ENCODE data around the gene PAX5. TPM values are rescaled to one million over a fixed set of nuclear protein-coding genes. Genes with fewer than 3 reads are reported as not detected.

PAX5 gene
- polyA plus RNA-seq, 1 experiment: not detected

DNA sequence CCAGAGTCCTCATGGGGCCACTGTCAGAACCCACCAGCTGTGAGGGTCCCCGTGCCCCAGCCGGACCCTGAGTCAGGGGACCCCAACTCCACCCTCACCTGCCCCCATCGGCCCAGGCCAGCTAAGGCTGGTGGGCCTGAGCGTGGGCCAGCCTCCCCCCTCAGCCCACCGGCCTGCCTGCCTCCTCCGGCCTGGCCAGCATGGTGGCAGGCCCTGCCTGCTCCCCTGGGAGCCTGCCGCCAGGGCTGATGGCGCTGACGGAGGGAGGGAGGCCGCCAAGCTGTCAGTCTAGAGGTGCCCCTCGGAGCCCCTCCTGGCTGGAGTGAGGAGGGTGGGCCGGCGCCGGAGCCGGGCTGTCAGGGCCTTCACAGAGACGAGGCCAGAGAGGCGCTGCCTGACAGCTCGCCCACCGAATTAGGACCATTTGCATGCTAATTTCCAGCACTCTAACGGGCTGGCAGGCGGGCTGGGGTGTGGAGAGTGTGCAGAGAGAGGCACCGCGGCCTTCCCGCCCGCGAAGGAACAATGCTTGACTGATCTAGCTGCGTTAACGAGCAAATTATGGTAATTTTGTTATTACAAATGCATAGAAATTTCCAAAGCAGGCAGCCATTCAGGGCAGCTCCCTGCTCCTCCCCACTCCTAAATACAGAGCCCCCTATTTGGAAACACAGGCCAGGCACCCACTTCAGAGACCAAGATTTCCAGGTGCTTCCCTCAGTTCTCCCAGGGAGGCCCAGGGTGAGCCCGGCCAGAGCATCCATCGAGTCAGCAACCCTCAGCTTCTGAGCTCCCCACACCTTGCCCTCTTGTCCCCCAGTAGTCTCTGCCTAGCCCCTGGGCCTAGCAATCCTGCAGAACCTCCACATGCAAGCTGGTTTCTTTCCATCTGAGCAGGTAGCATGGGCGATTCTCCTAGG lies 169.3 kb downstream of the PAX5 start:
- DNase-seq (ENCODE audit: low read depth): no peak
- ChIA-PET POLR2A (no interaction called here), CTCF (interaction anchor here (8.1 kb wide), 1 partner anchor 10 kb away, joined by 63 read pairs; no protein-coding TSS in a partner anchor)
- no peak overlapping the region for H3K4me3 ChIP-seq (ENCODE audit: low read depth, low read length)
- peaks cover 23% of the 10 kb centered on the region for H3K27me3 ChIP-seq (ENCODE audit: control insufficient read depth, insufficient read depth, low read length)
- H3K36me3 ChIP-seq (ENCODE audit: control insufficient read depth, insufficient read depth, low read length): no peaks in the 10 kb centered on the region
- TF ChIP-seq, protein P1, sequence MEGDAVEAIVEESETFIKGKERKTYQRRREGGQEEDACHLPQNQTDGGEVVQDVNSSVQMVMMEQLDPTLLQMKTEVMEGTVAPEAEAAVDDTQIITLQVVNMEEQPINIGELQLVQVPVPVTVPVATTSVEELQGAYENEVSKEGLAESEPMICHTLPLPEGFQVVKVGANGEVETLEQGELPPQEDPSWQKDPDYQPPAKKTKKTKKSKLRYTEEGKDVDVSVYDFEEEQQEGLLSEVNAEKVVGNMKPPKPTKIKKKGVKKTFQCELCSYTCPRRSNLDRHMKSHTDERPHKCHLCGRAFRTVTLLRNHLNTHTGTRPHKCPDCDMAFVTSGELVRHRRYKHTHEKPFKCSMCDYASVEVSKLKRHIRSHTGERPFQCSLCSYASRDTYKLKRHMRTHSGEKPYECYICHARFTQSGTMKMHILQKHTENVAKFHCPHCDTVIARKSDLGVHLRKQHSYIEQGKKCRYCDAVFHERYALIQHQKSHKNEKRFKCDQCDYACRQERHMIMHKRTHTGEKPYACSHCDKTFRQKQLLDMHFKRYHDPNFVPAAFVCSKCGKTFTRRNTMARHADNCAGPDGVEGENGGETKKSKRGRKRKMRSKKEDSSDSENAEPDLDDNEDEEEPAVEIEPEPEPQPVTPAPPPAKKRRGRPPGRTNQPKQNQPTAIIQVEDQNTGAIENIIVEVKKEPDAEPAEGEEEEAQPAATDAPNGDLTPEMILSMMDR (IDR thresholded peaks at IDR 0.05; ENCODE audit: insufficient read depth, low read depth, low read length): no peak

DNA sequence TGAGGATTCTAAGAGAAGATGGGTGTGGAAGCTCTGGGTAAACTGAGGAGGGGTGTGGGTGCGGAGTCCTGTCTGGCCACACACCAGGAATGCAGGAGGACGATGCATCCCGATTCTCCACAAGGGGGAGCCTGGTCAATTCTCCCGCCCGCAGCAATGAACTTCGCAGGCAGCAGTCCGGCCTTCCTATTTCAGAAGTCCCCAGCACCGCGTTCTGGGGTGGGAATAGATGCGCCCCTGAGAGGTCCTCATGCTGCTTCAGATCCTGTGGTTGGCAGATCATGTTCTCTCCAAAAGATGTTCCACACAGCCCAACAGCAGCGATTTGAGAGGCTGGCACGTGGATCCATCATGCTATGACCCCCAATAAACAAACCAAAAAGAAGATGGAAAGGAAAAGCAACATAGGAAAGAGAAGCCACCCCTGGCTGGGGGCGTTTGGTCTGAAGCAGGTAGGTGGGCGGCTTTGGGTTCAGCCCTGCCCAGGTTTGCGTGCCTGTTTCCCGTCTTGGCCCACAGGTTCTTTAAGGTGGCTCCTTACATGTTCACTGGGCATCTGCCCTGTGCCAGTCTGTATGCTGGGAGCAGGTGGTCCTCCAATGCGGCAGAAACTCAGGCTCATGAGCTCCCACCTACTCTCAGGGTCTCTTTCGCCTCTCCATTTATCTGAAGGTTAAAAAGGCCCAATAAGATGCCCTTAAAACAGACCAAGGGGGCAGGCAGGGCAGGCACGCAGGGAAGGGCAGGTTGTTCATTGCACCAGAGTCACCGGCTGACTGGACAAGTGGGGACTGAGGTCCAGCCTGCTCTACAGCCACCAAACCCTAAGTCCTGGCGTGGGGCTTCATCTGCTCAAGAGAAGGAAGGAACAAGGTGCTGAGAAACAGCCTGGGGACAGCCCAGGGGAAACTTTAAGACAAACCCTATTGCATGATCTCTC lies 171.6 kb downstream of the PAX5 start:
- Histone ChIP-seq H3K36me3 (ENCODE audit: control insufficient read depth, insufficient read depth, low read length) (no peaks in the 10 kb centered on the region), H3K27me3 (ENCODE audit: control insufficient read depth, insufficient read depth, low read length) (peaks cover 23% of the 10 kb centered on the region), H3K4me3 (ENCODE audit: low read depth, low read length) (no peak overlapping the region)
- TF ChIP-seq, protein P1 (IDR thresholded peaks at IDR 0.05; ENCODE audit: insufficient read depth, low read depth, low read length): peak; percentile 85
- no peak for DNase-seq (ENCODE audit: low read depth)
- ChIA-PET CTCF (interaction anchor here (0.9 to 8.1 kb wide), 3 partner anchors 9 to 584 kb away, joined by 3 to 63 read pairs (median 3); no protein-coding TSS in a partner anchor), POLR2A (no interaction called here)

DNA sequence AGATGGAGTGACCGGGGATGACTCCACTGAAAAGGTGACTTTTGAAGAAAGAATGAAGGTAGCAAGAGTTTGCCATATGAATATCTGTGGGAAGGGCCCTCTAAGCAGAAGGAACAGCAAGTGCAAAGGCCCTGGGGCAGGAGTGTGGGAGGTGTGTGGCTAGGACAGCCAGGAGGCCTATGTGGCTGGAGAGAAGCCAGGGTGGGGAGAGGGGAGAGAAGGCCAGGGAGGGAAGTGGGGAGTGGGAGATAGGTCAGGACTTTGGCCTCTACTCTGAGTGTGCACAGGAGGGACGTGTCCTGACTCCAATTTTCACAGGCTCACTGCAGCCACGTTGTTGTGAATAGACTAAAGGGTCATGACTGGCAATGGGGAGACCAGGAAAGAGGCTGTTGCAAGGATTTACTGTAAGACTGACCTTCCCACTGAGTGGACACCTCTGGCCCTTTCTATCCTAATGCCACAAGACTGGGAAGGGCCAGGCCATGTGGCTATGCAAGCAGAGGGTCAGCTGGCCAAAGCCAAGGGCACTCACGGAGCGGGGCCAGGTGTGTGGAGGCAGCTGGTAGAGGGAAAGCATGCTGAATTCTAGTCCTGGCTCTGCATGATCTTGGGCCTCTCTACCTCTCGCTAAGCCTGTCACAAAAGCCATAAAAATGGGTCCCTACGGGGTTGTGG lies 172.4 kb downstream of the PAX5 start:
- TF ChIP-seq, protein P1 (IDR thresholded peaks at IDR 0.05; ENCODE audit: insufficient read depth, low read depth, low read length): no peak
- ChIA-PET CTCF (interaction anchor here (0.9 to 8.1 kb wide), 4 partner anchors 8 to 585 kb away, joined by 3 to 63 read pairs (median 3); no protein-coding TSS in a partner anchor), POLR2A (no interaction called here)
- Histone ChIP-seq H3K4me3 (ENCODE audit: low read depth, low read length) (no peak overlapping the region), H3K27me3 (ENCODE audit: control insufficient read depth, insufficient read depth, low read length) (peaks cover 27% of the 10 kb centered on the region), H3K36me3 (ENCODE audit: control insufficient read depth, insufficient read depth, low read length) (no peaks in the 10 kb centered on the region)
- no peak for DNase-seq (ENCODE audit: low read depth)

DNA sequence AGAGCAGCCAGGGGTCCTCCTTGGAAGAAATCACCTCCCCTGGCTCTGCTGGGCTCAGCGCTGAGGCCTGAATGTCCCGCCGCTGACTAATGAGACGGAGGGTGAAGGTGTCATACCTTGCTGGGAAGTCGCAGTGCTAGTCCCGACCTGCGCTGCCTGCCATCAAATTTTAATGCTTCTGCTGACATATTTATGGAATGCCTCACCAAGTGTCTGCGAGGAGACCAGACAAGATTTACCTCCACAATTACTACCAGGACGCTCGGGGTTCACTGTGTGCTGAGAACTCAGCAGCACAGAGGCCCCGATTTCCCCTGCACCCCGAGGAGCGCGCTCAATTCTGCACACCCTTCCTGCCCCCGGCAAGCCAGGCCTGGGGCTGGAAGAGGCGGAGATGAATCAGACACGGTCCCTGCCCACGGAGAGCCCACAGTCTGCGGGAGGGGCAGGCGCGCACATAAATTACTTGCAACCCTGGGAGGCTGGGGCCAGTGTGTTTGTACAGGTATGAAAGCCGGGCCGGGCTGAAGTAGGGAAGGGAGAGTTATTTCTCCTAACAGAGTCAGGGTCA lies 175.2 kb downstream of the PAX5 start:
- H3K4me3 ChIP-seq (ENCODE audit: low read depth, low read length): no peak overlapping the region
- TF ChIP-seq, protein P1 (IDR thresholded peaks at IDR 0.05; ENCODE audit: insufficient read depth, low read depth, low read length): no peak
- POLR2A ChIA-PET: no interaction called here
- no peaks in the 10 kb centered on the region for H3K36me3 ChIP-seq (ENCODE audit: control insufficient read depth, insufficient read depth, low read length)
- H3K27me3 ChIP-seq (ENCODE audit: control insufficient read depth, insufficient read depth, low read length): peaks cover 26% of the 10 kb centered on the region
- CTCF ChIA-PET: no interaction called here
- no peak for DNase-seq (ENCODE audit: low read depth)

All from BJ (cell line).